ENCODE measurements around the gene MLIP.

MLIP gene

DNA sequence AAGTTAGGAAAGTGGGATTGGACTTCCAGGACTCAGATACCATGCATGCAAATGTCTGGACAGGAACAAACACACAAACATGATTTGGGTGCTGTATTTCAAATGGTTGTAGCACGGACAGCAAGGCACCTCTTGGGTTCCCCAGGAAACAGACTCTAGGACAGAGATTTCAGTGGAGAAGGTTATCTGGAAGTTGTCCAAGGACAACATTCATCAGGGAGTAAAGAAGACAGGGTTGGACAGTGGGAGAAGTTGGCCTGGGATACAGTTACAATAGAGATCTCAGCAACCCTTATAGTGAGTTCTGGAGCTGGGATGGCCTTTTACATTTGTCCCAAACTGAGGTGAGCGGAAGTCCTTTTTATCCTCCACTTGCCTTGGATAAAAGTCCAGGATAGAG, 177.2 kb downstream of the MLIP start:
- no peak overlapping the region for H3K4me3 ChIP-seq (replicated peaks in 1 of 2; ENCODE audit: low read depth in 2 of 2, low read length in 2 of 2)
- DNase-seq (ENCODE audit: low read depth in 2 of 2) = peak in 1 of 2 donors; percentile 16
- TF ChIP-seq, protein P1, sequence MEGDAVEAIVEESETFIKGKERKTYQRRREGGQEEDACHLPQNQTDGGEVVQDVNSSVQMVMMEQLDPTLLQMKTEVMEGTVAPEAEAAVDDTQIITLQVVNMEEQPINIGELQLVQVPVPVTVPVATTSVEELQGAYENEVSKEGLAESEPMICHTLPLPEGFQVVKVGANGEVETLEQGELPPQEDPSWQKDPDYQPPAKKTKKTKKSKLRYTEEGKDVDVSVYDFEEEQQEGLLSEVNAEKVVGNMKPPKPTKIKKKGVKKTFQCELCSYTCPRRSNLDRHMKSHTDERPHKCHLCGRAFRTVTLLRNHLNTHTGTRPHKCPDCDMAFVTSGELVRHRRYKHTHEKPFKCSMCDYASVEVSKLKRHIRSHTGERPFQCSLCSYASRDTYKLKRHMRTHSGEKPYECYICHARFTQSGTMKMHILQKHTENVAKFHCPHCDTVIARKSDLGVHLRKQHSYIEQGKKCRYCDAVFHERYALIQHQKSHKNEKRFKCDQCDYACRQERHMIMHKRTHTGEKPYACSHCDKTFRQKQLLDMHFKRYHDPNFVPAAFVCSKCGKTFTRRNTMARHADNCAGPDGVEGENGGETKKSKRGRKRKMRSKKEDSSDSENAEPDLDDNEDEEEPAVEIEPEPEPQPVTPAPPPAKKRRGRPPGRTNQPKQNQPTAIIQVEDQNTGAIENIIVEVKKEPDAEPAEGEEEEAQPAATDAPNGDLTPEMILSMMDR (IDR thresholded peaks at IDR 0.05; ENCODE audit: low read depth, low read length) = no peak

DNA sequence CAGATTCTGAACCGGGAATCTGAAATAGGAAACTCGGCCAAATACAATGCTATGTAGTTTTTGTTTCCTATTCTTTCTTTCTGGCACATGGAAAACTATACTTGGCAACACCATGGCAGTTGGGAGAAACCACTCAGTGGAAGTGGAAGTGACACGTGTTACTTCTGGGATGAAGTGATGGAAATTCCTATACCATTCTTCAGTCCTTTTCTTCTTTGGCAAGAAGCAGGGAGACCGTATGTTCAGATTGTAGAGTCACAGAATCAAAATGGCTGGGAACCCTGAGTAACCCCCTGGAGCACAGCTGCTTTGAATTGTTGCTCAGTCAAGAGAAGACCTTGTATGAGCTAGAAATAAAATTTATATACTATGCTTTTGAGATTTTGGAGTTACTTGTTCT, 178.2 kb downstream of the MLIP start:
- TF ChIP-seq, protein P1 (IDR thresholded peaks at IDR 0.05; ENCODE audit: low read depth, low read length) = no peak
- no peak overlapping the region for H3K4me3 ChIP-seq (replicated peaks in 1 of 2; ENCODE audit: low read depth in 2 of 2, low read length in 2 of 2)
- no peak for DNase-seq (ENCODE audit: low read depth in 2 of 2)

DNA sequence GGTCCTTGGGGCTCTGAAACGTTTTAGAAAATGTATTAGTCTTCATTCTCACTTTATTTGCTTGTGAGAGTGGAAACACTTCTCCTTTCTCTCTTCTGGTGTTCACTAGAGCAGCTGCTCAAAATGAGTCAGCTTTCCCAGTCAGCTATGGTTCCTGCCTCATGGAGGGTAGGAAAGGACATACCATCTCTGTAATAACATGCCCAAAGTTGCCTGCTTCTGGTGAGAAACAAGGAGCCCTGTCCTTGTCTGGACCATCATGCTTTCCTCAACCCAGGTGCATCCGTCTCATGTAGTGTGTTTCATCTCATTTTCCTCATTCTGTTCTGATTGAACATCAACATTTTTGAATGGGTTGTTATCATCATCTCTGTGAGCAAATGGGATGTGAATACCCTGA, 179.9 kb downstream of the MLIP start:
- TF ChIP-seq, protein P1 (IDR thresholded peaks at IDR 0.05; ENCODE audit: low read depth, low read length) = no peak
- peak; percentile 21 to 71 for DNase-seq (ENCODE audit: low read depth in 2 of 2)
- no peak overlapping the region for H3K4me3 ChIP-seq (replicated peaks in 1 of 2; ENCODE audit: low read depth in 2 of 2, low read length in 2 of 2)

DNA sequence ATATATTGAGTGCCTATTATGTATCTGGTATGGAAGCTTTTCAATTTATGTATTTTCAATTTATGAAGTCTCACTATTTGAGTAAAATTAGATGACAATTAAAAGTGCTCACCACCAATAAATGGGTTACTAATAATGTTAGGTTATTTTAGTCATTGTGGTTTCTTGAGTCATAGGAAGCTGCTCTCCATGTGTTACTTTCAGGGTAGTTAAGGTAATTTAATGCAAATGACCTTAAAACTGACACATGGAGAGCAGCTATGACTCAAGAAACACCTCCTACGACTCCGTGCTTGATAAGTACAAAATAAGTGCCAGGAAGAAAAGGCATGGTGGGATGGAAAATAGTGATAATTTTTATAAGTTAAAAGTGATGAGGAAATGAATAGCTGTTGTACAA, 180.5 kb downstream of the MLIP start:
- TF ChIP-seq, protein P1 (IDR thresholded peaks at IDR 0.05; ENCODE audit: low read depth, low read length) = no peak
- DNase-seq (ENCODE audit: low read depth in 2 of 2) = peak; percentile 24 to 42
- no peak overlapping the region for H3K4me3 ChIP-seq (replicated peaks in 1 of 2; ENCODE audit: low read depth in 2 of 2, low read length in 2 of 2)

DNA sequence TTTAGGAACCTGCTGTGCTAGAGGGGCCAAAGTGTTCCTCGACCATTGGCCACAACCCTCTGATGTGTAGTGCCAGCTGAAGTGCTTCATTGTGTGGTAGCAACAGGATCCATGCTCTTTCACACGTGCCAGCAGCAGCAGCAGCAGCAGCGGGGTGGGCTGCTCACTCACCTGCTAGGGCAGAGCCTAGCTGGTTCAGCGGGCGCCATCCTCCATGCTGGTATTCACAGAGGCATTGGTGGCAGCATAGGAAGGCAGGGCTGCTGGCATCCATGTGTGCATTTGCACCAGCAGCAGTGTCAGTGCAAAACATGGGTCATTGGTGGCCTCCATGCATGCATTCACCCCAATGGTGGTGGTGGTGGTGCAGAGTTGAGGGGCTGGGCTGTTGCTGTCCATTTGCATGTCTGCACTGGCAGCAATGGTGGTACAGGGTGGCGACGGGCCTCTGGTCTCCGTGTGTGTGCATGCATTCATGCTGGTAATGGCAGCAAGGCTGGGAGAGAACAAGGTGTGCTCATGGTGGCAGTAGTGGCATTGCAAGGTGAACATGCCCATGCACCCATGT, 183.8 kb downstream of the MLIP start:
- TF ChIP-seq, protein P1 (IDR thresholded peaks at IDR 0.05; ENCODE audit: low read depth, low read length) = no peak
- H3K4me3 ChIP-seq (replicated peaks in 1 of 2; ENCODE audit: low read depth in 2 of 2, low read length in 2 of 2) = no peak overlapping the region
- DNase-seq (ENCODE audit: low read depth in 2 of 2) = no peak

GRCh38 chr6:54299542-54300269, 188.5 kb downstream of the MLIP start:
- TF ChIP-seq, protein P1 (IDR thresholded peaks at IDR 0.05; ENCODE audit: low read depth, low read length) = no peak
- peak in 1 of 2 donors; percentile 10 for DNase-seq (ENCODE audit: low read depth in 2 of 2)
- H3K4me3 ChIP-seq (replicated peaks in 1 of 2; ENCODE audit: low read depth in 2 of 2, low read length in 2 of 2) = no peak overlapping the region

Data from cardiac fibroblast (primary cell).